SK-N-SH treated with all-trans-retinoic acid at 6 μM for 48 hours (cell line): Measurements from ENCODE around the gene GALNT7.

Source experiments
- ESRRG ChIP-seq: fragments of 250-450 bp; sonication (Bioruptor Pico); IDR thresholded peaks from 2 replicates; pipeline ENCODE4 v1.6.1; 2021; ENCODE audit warnings: mild to moderate bottlenecking
- OSR1 ChIP-seq: fragments of 250-450 bp; sonication (Bioruptor Pico); IDR thresholded peaks from 2 replicates; pipeline ENCODE4 v1.8.0; 2022; ENCODE audit warnings: moderate library complexity, mild to moderate bottlenecking, inconsistent platforms
- TOX ChIP-seq: fragments of 250-450 bp; sonication (Bioruptor Pico); IDR thresholded peaks from 2 replicates; pipeline ENCODE4 v1.8.0; 2021; ENCODE audit warnings: mild to moderate bottlenecking, moderate library complexity, borderline replicate concordance
- TF ChIP-seq, protein P1 (sequence below): fragments of 250-450 bp; sonication (Bioruptor Pico); IDR thresholded peaks from 2 replicates; pipeline ENCODE4 v1.8.0; 2021; ENCODE audit warnings: low read depth, mild to moderate bottlenecking, moderate library complexity, borderline replicate concordance
- TF ChIP-seq, protein P2 (sequence below): fragments of 250-450 bp; sonication (Bioruptor Pico); IDR thresholded peaks from 2 replicates; pipeline ENCODE4 v1.8.0; 2020; ENCODE audit warnings: mild to moderate bottlenecking, moderate library complexity, borderline replicate concordance

DNA sequence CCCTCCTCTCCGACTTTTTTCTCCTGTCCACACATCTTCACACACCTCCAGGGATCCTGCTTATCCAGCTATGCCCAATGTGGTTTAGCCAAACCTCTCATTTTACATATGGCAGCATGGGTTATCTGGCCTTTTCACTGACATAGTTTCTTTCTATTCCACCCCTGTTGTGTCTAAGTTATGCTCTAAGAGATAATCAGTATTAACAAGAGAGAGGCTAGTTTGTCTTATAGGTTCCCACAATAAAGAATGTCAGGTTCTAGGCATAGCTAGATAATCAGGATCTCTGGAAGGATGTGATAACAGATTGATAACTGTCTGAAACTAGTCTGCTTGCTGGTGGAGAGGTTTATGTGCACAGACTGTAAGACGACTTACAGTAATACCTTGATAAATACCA is 7.7 kb upstream of the GALNT7 start:
- no peak for TF ChIP-seq OSR1 (CRISPR knock-in tag)
- TF ChIP-seq, protein P1, sequence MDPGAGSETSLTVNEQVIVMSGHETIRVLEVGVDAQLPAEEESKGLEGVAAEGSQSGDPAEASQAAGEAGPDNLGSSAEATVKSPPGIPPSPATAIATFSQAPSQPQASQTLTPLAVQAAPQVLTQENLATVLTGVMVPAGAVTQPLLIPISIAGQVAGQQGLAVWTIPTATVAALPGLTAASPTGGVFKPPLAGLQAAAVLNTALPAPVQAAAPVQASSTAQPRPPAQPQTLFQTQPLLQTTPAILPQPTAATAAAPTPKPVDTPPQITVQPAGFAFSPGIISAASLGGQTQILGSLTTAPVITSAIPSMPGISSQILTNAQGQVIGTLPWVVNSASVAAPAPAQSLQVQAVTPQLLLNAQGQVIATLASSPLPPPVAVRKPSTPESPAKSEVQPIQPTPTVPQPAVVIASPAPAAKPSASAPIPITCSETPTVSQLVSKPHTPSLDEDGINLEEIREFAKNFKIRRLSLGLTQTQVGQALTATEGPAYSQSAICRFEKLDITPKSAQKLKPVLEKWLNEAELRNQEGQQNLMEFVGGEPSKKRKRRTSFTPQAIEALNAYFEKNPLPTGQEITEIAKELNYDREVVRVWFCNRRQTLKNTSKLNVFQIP (CRISPR knock-in tag) = no peak
- no peak for TF ChIP-seq ESRRG
- no peak for TF ChIP-seq TOX (CRISPR knock-in tag)
- TF ChIP-seq, protein P2, sequence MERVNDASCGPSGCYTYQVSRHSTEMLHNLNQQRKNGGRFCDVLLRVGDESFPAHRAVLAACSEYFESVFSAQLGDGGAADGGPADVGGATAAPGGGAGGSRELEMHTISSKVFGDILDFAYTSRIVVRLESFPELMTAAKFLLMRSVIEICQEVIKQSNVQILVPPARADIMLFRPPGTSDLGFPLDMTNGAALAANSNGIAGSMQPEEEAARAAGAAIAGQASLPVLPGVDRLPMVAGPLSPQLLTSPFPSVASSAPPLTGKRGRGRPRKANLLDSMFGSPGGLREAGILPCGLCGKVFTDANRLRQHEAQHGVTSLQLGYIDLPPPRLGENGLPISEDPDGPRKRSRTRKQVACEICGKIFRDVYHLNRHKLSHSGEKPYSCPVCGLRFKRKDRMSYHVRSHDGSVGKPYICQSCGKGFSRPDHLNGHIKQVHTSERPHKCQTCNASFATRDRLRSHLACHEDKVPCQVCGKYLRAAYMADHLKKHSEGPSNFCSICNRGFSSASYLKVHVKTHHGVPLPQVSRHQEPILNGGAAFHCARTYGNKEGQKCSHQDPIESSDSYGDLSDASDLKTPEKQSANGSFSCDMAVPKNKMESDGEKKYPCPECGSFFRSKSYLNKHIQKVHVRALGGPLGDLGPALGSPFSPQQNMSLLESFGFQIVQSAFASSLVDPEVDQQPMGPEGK (CRISPR knock-in tag) = no peak
